Type B pancreatic cell (in vitro differentiated cells): Measurements from ENCODE around the gene ATAD2B. TPM values are rescaled to one million over a fixed set of nuclear protein-coding genes. Genes with fewer than 3 reads are reported as not detected.
"Not testable (repeated sequence)": the region's sequence is repeated elsewhere in the genome, so short reads cannot be mapped to it uniquely, and the experiment has no call there.

ENCODE experiments used
- DNase-seq: peaks from one replicate; pipeline ENCODE4 v3.0.0; 2021; ENCODE audit warnings: mixed read lengths; ENCODE audit not compliant: unreplicated experiment; ENCODE audit errors: extremely low spot score
- H3K27ac Mint-ChIP-seq: 2 replicates; pipeline ENCODE4 v1.8.0; 2021; ENCODE audit warnings: mild to moderate bottlenecking, mixed read lengths
- H3K27me3 Mint-ChIP-seq: 2 replicates; pipeline ENCODE4 v1.8.0; 2021; ENCODE audit warnings: mixed read lengths
- H3K36me3 Mint-ChIP-seq: 2 replicates; pipeline ENCODE4 v1.8.0; 2021; ENCODE audit warnings: mixed read lengths
- H3K4me1 Mint-ChIP-seq: one replicate; pipeline ENCODE4 v1.8.0; 2021; ENCODE audit warnings: mixed read lengths; ENCODE audit not compliant: unreplicated experiment
- H3K4me3 Mint-ChIP-seq: 2 replicates; pipeline ENCODE4 v1.8.0; 2021; ENCODE audit warnings: mild to moderate bottlenecking, mixed read lengths
- H3K9me3 Mint-ChIP-seq: 2 replicates; pipeline ENCODE4 v1.8.0; 2021; ENCODE audit warnings: mixed read lengths
- total RNA-seq: library from RNA; stranded (reverse); gene quantifications from 2 replicates; pipeline ENCODE4 v1.2.1, GENCODE V29; 2021; ENCODE audit warnings: low replicate concordance
- TF ChIP-seq, protein P1 (sequence below): fragments of 200-600 bp; sonication (generic); conservative IDR thresholded peaks from 2 replicates; pipeline ENCODE4 v1.5.0; 2021; ENCODE audit warnings: antibody characterized with exemption, mild to moderate bottlenecking

ATAD2B gene
- total RNA-seq, 1 donor from 2014 or later: 25.7 TPM

DNA sequence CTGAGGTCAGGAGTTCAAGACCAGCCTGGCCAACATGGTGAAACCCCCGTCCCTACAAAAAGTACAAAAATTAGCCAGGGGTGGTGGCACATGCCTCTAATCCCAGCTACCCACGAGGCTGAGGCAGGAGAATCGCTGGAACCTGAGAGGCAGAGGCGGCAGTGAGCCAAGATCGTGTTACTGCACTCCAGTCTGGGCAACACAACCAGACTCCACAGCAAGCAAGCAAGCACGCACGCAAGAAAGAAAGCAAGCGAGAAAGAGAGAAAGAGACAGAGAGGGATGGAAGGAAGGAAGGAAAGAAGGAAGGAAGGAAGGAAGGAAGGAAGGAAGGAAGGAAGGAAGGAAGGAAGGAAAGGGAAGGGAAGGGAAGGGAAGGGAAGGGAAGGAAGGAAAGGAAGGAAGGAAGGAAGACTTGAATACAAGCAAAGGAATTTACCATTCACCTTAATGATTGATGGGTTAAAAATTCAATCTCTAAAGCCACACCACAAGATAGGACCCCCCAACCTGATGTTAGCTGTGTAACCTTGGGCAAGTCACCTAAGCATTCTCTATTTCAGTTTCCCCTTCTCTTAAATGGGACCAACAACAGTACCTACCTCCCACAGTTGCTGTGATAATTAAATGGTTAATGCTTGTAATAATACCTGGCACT lies 181.7 kb downstream of the ATAD2B start:
- DNase-seq: no peak
- no peaks in the 10 kb centered on the region for H3K4me1 Mint-ChIP-seq
- no peak overlapping the region for H3K27ac Mint-ChIP-seq
- no peaks in the 10 kb centered on the region for H3K9me3 Mint-ChIP-seq
- TF ChIP-seq, protein P1, sequence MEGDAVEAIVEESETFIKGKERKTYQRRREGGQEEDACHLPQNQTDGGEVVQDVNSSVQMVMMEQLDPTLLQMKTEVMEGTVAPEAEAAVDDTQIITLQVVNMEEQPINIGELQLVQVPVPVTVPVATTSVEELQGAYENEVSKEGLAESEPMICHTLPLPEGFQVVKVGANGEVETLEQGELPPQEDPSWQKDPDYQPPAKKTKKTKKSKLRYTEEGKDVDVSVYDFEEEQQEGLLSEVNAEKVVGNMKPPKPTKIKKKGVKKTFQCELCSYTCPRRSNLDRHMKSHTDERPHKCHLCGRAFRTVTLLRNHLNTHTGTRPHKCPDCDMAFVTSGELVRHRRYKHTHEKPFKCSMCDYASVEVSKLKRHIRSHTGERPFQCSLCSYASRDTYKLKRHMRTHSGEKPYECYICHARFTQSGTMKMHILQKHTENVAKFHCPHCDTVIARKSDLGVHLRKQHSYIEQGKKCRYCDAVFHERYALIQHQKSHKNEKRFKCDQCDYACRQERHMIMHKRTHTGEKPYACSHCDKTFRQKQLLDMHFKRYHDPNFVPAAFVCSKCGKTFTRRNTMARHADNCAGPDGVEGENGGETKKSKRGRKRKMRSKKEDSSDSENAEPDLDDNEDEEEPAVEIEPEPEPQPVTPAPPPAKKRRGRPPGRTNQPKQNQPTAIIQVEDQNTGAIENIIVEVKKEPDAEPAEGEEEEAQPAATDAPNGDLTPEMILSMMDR: no peak
- H3K4me3 Mint-ChIP-seq: no peak overlapping the region
- peaks cover 5% of the 10 kb centered on the region for H3K36me3 Mint-ChIP-seq
- H3K27me3 Mint-ChIP-seq: no peaks in the 10 kb centered on the region

DNA sequence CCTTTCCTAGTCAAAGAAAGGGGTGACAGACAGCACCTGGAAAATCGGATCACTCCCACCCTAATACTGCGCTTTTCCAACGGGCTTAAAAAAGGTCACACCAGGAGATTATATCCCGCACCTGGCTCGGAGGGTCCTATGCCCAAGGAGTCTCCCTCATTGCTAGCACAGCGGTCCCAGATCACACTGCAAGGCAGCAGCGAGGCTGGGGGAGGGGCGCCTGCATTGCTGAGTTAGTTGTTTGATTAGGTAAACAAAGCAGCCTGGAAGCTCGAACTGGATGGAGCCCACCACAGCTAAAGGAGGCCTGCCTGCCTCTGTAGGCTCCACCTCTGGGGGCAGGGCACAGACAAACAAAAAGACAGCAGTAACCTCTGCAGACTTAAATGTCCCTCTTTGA lies 190.1 kb downstream of the ATAD2B start:
- H3K27me3 Mint-ChIP-seq, H3K4me1 Mint-ChIP-seq, H3K4me3 Mint-ChIP-seq, H3K27ac Mint-ChIP-seq, H3K9me3 Mint-ChIP-seq, DNase-seq: not testable (repeated sequence)
- peaks cover 17% of the 10 kb centered on the region for H3K36me3 Mint-ChIP-seq

DNA sequence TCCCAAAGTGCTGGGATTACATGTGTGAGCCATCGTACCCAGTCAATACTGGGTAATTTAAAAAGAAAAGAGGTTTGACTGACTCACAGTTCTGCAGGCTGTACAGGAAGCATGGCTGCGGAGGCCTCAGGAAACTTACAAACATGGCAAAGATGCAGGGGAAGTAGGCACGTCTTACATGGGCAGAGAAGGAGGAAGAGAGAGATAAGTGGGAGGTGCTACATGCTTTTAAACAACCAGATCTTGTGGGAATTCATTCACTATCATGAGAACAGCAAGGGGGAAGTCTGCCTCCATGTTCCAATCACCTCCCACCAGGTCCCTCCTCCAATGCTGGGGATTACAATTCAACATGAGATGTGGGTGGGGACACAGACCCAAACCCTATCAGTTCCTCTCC lies 192.5 kb downstream of the ATAD2B start:
- H3K36me3 Mint-ChIP-seq: peaks cover 21% of the 10 kb centered on the region
- no peaks in the 10 kb centered on the region for H3K9me3 Mint-ChIP-seq
- TF ChIP-seq, protein P1: no peak
- no peak for DNase-seq
- H3K4me3 Mint-ChIP-seq: no peak overlapping the region
- H3K27ac Mint-ChIP-seq: no peak overlapping the region
- no peaks in the 10 kb centered on the region for H3K27me3 Mint-ChIP-seq
- no peaks in the 10 kb centered on the region for H3K4me1 Mint-ChIP-seq

DNA sequence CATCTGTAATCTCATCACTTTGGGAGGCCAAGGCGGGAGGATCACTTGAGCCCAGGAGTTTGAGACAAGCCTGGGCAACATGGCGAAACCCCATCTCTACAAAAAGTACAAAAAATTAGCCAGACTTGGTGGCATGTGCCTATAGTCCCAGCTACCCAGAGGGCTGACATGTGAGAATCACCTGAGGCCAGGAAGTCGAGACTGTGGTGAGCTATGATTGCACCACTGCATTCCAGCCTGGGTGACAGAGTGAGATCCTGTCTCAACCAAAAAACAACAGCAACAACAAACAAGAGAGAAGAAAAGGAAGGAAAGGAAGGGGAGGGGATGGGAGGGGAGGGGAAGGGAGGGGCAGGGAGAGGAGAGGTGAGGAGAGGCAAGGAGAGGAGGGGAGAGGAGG lies 203.9 kb downstream of the ATAD2B start:
- H3K36me3 Mint-ChIP-seq: peaks cover 39% of the 10 kb centered on the region
- H3K4me1 Mint-ChIP-seq, DNase-seq, H3K27me3 Mint-ChIP-seq, H3K27ac Mint-ChIP-seq, H3K4me3 Mint-ChIP-seq: not testable (repeated sequence)
- H3K9me3 Mint-ChIP-seq: peaks cover 21% of the 10 kb centered on the region

DNA sequence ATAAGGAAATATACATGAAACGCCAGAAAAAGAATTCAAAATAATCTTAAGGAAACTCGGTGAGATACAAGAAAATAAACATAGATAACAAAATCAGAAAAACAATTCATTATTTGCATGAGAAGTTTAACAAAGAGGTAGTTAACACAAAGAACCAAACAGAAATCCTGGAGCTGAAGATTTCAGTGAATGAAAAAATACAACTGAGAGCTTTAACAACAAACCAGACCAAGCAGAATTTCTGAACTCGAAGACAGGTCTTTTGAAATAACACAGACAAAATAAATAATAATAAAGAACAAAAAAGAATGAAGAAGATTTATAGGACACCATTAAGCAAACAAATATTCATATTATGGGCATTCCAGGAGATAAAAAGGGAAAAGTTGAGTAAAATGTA lies 204.7 kb downstream of the ATAD2B start:
- DNase-seq: no peak
- Mint-ChIP-seq H3K27ac (no peak overlapping the region), H3K9me3 (peaks cover 21% of the 10 kb centered on the region), H3K4me1 (no peaks in the 10 kb centered on the region), H3K36me3 (peaks cover 39% of the 10 kb centered on the region), H3K27me3 (no peaks in the 10 kb centered on the region), H3K4me3 (no peak overlapping the region)
- TF ChIP-seq, protein P1: no peak

DNA sequence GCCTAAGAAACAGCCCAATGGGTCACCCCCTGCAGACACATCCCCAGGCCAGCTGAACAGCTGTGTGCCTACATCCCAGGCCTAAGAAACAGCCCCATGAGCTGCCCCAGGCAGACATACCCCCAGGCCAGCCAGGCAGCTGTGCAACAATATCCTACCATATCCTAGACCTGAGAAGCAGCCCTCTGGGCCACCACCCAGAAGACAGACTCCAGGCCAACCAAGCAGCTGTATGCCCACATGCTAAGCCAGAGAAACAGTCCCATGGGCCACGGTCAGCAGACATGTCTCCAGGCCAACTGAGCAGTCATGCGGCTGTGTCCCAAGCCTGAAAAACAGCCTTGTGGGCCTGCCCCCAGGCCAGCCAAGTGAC lies 205.5 kb downstream of the ATAD2B start:
- no peaks in the 10 kb centered on the region for H3K27me3 Mint-ChIP-seq
- no peak overlapping the region for H3K4me3 Mint-ChIP-seq
- no peak for DNase-seq
- peaks cover 36% of the 10 kb centered on the region for H3K36me3 Mint-ChIP-seq
- no peaks in the 10 kb centered on the region for H3K4me1 Mint-ChIP-seq
- TF ChIP-seq, protein P1: no peak
- no peak overlapping the region for H3K27ac Mint-ChIP-seq
- peaks cover 21% of the 10 kb centered on the region for H3K9me3 Mint-ChIP-seq
